Suppressor macrophage treated with lipopolysaccharide for 1 hour (primary cell): ENCODE measurements around the gene AGBL2.

Experiments used
- DNase-seq, 3 donors: peaks; one replicate each; pipeline ENCODE4 v3.0.0-alpha.2; 2020 to 2022

Gene AGBL2

DNA sequence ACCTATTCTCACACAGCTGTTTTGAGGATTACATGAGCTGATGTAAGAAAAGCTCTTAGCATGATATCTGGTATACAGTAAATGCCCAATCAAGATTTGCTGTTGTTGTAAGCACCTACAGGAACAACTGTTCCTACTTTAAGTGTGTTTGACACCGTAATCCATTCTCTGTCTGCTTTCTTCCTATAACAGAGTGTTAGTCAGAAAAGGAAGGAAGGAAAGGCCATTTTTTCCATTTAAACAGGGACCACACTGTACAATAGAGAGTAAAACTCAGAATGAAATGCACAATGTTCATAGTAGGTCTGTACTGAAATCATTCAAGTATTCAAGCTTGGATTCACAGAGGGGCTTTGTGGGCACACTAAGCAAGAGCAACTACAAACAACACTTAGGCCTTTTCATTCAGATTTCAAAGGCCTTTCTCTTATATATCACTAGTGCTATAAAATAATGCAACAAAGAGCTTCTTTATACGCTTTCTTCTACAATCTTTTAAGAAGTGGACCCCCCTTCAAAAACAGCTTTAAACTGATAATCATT, 94.3 kb downstream of the AGBL2 start:
- DNase-seq: no peak

- DNase-seq: no peak
Observed at GRCh38 chr11:47617417-47617809, 97.8 kb downstream of the AGBL2 start.

- peak; percentile 54 to 73 (median 72) for DNase-seq
Observed at GRCh38 chr11:47616726-47617416, 98.3 kb downstream of the AGBL2 start.

- DNase-seq: no peak
Observed at GRCh38 chr11:47615249-47615648, 99.9 kb downstream of the AGBL2 start.

- DNase-seq: peak; percentile 53 to 62 (median 53)
Observed at GRCh38 chr11:47611348-47611794, 103.8 kb downstream of the AGBL2 start.

GRCh38 chr11:47609675-47610074, 105.5 kb downstream of the AGBL2 start:
- DNase-seq: no peak
